NCI-H2081 treated with DMSO at 0.1 percent for 48 hours (cell line): Measurements from ENCODE around the gene LATS1.
A peak's percentile ranks its signal among the peaks of the same experiment; 100 is the strongest.
"Not testable (repeated sequence)": the region's sequence is repeated elsewhere in the genome, so short reads cannot be mapped to it uniquely, and the experiment has no call there.

Experiments
- DNase-seq: peaks from one replicate; lab custom pipeline; 2025; lab: John Stamatoyannopoulos, UW

LATS1 gene

GRCh38 chr6:149717588-149718458 lies at the start of gene LATS1:
TSS of gene LATS1 (minus strand) at chr6:149718101. CDS start at chr6:149702126, 15,975 bp downstream.
- peak; percentile 22 for DNase-seq

- DNase-seq: no peak
Measured at GRCh38 chr6:149766156-149766769, 48.4 kb upstream of the LATS1 start.

- DNase-seq: no peak
Measured at GRCh38 chr6:149763866-149764265, 46.0 kb upstream of the LATS1 start.

- DNase-seq: no peak
Measured at GRCh38 chr6:149761438-149761837, 43.5 kb upstream of the LATS1 start.

GRCh38 chr6:149756261-149756636 lies 38.3 kb upstream of the LATS1 start:
- no peak for DNase-seq

GRCh38 chr6:149755300-149756260 lies 37.7 kb upstream of the LATS1 start:
- DNase-seq: no peak

GRCh38 chr6:149754548-149754947 lies 36.6 kb upstream of the LATS1 start:
- DNase-seq: no peak

- DNase-seq: not testable (repeated sequence)
Measured at GRCh38 chr6:149753374-149753637, 35.4 kb upstream of the LATS1 start.

GRCh38 chr6:149752600-149753373 lies 34.9 kb upstream of the LATS1 start:
- DNase-seq: no peak

- DNase-seq: not testable (repeated sequence)
Measured at GRCh38 chr6:149751920-149752319, 34.0 kb upstream of the LATS1 start.

GRCh38 chr6:149751239-149751638 lies 33.3 kb upstream of the LATS1 start:
- DNase-seq: no peak

- DNase-seq: peak; percentile 1
Measured at GRCh38 chr6:149750136-149750609, 32.3 kb upstream of the LATS1 start.

GRCh38 chr6:149749594-149750135 lies 31.8 kb upstream of the LATS1 start, which contains the start of gene PCMT1:
TSS of gene PCMT1 (plus strand) at chr6:149749741. CDS start at chr6:149749902, 161 bp downstream.
- peak; percentile 2 for DNase-seq

- DNase-seq: not testable (repeated sequence)
Measured at GRCh38 chr6:149749082-149749593, 31.2 kb upstream of the LATS1 start.

- DNase-seq: peak; percentile 60
Measured at GRCh38 chr6:149746147-149746946, 28.4 kb upstream of the LATS1 start, which contains the start of gene NUP43. TSS of gene NUP43 (minus strand) at chr6:149746529. CDS start at chr6:149746495, 34 bp downstream.

- DNase-seq: not testable (repeated sequence)
Measured at GRCh38 chr6:149745252-149745651, 27.4 kb upstream of the LATS1 start.

GRCh38 chr6:149734915-149735314 lies 17.0 kb upstream of the LATS1 start:
- no peak for DNase-seq

- no peak for DNase-seq
Measured at GRCh38 chr6:149733089-149733720, 15.3 kb upstream of the LATS1 start.

- no peak for DNase-seq
Measured at GRCh38 chr6:149729824-149730223, 11.9 kb upstream of the LATS1 start.
